Left cardiac atrium (tissue), 4 donors: ENCODE results near the gene FAM217A. TPM values are rescaled to one million over a fixed set of nuclear protein-coding genes. Genes with fewer than 3 reads are reported as not detected.
"Not testable (repeated sequence)": the region's sequence is repeated elsewhere in the genome, so short reads cannot be mapped to it uniquely, and the experiment has no call there.

ENCODE experiments used
- ATAC-seq, 2 donors: fragments of 200-7000 bp; cut with Tn5 transposase; one replicate each; pipeline ENCODE4 v1.9.1; 2020; ENCODE audit warnings: mild to moderate bottlenecking in 2 of 2, moderate library complexity in 2 of 2
- DNase-seq: peaks from one replicate; pipeline ENCODE4 v3.0.0-alpha.2; 2020
- intact Hi-C, 2 donors: fragments of 100-400 bp; cut with DNase I; formaldehyde crosslinking; loops; one replicate each; pipeline versions ENCODE4 v1.14.1 to v1.15.1; 2022 to 2023
- long read RNA-seq: library from polyadenylated mRNA; unstranded; transcript quantifications from one replicate; pipeline ENCODE4 v2.0.0, GENCODE V29; 2021
- total RNA-seq, 2 donors: library from RNA; stranded (reverse); fragmentation: NEBNext Ultra II Directional; extraction: Animal tissue kit (Norgen Biotek cat#: 25700); gene quantifications; one replicate each; pipeline ENCODE4 v1.2.1, GENCODE V29; 2021
- donor health status: DM: no; HTN: yes; CAD: no.
- donor health status: DM: no; HTN: yes; CAD: no; lungs with severe emphysema.
- donor health status: DM: yes; HTN: yes; CAD: no.
- donor health status: Dilated cardiomyopathy.

FAM217A gene, protein sequence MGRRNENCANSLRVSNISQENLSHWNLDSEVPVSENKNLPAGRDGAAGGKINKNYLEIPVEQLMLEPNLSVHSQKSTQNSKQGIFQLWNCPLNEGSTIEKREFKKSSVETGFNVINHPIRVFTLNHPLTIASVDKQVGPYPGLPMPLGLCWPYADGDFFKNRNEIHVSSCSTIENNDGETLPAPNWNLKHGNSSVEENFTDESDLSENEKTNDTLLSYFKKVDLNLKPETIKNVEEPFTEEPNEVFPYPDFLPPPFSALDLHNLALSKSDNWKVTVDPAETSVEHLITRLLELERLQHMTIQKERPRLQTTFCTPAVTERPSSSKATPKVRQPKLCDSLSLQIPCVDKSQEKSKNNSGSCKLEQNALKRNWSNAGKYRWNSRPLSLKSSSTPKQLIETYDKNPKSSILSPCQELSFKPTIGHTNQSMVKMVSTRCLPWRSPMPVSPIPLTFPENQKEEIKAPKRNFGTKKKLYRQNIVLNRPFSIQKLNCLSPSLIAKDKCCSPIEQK
- not detected for total RNA-seq
- long read RNA-seq, partial matches to known transcripts: 0 of 1 reads
- long read RNA-seq, other reads (novel, unspliced or antisense): 1 of 1 reads

DNA sequence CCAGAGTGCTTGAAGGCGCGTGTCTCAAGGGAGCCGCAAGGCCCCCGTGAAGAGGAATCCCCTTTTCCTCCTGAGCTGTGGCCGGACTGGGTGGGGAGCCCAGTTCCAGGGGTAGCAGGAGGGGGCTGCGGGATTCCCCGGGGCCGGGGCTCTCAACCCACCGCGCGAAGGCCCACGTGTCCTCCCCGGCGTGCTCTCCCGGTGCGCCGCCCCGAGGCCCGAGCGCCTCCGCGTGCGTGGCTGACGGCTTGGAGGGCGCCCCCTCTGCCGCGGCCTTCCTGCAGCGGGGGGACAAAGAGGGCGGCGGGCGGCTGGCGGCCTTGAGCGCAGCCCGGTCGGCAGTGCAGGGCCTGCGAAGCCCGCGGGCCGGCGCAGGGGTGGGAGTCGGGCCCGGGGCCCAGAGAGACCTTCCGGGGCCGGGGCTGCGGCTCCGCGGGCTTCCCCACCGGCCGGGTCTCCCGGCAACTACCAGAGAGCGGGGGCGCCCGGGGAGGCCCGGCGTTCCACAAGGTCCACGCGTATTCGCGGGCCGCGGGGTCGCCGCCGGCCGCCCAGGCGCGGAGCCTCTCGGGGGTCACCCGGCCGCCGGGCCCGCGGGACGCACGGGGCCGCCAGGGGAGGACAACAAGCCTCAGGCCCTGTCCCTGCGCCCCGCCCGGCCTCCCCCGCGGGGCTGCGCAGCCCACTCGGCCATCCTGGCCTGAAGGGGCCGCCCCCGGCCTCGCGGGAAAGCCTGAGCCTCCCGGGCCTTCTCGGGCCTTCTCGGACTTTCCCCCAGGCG, at the start of gene FAM217A:
Gene FAM217A (minus strand): TSS at position 447 of the 781 bp plus-strand sequence. CDS start 1,723 bp downstream, outside the sequence.
- intact Hi-C loops: no loop called here
- ATAC-seq (peak in 1 of 2 donors; percentile 23), DNase-seq (no peak)

DNA sequence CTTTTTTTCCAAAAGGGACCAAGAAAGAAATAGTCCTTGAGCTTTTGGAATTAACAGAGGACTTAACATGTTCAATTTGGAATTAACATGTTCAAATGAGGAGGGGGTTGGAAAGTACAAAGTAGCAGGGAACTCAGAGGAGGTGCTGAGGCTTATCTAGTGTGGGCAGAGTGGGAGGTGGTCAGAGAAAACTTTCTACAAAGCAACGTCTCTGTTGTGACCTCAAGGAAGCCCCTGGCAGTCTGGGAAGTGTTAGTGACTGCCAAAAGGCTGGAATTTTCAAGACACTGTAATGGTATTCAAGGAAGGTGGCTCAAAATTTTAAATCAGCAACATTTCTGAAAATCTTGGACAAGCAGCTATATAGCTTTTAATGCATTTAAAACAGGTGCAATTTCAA, 49.1 kb upstream of the FAM217A start:
- intact Hi-C loops: loop anchor here (10.0 kb wide), 2 partner anchors 63 to 73 kb away; no protein-coding TSS in a partner anchor
- ATAC-seq (no peak), DNase-seq (no peak)

DNA sequence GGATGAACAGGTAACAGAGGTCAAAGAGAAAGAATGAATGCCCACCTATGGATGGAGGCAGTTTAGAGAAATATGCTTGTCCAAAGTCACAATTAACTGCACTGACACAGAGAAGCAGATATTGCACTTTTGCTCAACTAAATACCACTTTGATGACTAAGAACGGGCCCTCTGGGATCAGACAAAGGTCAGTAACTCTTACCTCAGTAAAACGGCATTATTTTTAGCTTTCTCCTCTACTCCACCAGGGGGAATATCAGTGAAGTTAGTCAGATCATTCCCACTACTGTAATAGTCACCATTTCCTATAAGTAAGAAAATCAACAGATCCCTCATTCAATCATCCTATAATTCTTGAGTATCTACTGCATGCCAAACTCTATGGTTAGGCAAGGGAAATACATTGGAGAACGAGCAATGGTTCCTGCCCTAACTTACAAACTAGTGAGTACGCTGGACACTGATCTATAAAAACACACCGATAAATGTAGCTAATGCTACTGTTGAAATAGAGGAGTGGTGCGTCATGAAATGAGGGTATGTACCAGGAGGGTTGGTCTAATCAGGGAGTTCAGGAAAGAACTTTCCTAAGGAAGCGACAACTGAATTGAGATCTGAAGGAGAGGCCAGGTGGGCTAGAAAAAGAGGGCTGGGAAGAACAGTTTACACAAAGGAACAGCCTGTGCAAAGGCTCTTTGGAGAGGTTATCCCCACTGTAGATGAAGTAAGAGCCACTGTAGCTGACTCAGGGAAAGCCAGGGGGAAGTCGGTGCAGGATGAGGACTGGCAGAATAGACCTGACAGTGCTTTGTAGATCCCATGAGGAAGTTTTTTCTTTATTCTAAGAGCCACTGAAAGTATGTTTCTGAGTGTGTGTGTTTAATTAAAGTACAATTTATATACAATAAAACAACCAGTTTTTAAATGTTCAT, 47.3 kb upstream of the FAM217A start:
- DNase-seq (no peak), ATAC-seq (peak; percentile 38 to 91)
- intact Hi-C loops: loop anchor here (10.0 kb wide), 2 partner anchors 61 to 71 kb away; no protein-coding TSS in a partner anchor

DNA sequence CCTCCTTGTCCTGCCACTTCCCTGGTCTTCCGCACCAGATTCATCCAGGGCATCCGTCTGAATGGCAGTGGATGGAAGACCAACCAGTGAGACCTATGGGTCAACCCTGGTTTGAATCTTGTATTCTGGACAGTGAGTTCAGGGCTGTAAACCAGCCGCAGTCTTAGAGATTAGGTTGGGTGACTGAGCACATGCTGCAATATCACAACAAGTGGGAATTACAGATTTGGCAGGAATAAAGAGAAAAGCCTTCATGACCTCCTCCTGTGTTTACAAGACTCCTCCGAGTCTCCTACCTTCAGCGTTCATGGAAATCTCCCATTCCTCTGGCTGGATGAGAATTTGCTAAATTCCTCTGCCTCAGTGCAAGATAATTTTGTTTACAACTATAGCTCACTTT, 46.6 kb upstream of the FAM217A start:
- intact Hi-C loops: loop anchor here (10.0 kb wide), 2 partner anchors 61 to 71 kb away; no protein-coding TSS in a partner anchor
- DNase-seq: no peak
- peak; percentile 27 to 63 for ATAC-seq

DNA sequence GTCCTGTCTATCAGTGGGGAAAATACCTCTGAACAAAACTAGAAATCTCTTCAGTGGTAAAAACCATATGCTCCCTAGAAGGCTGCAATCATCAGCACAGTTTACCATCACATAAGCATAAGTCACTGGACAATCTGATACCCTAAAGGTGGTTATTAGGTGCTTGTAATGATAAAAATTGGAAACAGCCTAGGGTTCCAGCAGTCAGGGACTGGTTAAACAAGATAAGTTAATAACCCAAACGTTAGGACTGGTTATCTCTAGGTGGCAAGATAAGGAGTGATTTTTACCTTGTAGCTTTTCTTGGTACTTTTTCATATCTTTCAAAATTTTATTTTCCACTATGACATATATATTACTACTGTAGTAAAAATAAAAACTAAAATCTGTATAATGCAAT, 45.4 kb upstream of the FAM217A start:
- intact Hi-C loops: loop anchor here (10.0 kb wide), 2 partner anchors 60 to 70 kb away; no protein-coding TSS in a partner anchor
- DNase-seq: no peak
- ATAC-seq: no peak

DNA sequence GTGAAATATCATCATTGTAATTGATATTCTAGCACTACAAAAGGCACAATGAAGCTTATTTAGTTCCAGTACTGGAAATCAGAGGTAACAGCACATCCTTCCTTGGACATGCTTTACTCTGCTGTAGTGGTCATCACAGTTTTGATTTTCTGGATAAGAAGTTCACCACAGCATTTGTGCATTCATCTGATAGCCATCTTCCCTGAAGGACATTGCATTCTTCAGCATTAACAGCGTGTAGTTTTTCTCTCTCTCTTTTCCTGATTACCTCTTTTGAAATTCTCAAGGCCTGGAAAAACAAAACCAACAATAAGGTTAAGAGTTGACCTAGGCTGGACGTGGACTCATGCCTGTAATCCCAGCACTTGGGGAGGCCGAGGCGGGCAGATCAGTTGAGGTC, 36.8 kb upstream of the FAM217A start:
- ATAC-seq (no peak), DNase-seq (no peak)
- intact Hi-C loops: no loop called here

DNA sequence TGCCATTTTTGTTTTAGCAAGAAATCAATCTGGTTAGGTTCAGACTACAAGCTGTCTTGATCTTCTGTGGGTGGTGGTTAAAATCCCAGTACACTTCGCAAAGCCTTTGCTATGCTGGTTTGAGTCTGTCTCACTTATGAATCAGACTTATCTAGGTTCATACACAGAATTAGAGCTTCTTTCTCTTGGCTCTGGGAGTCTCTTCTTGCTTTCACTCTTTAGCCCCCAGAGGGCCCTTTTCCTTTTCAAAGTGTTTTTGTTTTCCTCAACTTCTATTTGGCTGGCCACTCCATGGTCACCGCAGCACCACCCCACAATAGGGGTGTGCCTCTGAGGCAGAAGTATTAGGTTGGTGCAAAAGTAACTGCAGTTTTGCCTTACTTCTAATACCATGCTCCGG, 35.2 kb upstream of the FAM217A start:
- no peak for DNase-seq
- no peak for ATAC-seq
- intact Hi-C loops: no loop called here

DNA sequence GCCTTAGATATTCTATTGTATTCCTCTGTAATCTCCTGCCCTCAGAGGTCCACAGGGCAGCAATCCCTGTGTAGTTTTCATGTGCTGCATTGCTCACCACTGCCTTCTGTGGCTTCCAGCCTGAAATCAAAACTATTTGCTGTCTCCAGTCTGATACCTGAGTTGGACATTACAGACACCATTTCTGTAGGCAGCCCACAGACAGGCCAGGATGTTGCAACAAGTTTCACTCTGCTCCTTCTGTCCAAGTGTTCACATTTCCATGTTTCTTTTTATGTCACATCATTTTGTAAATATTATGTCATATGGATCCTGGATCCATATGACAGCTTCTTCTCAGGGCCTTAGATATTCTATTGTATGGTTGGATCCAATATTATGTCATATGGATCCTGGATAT, 34.7 kb upstream of the FAM217A start:
- no peak for ATAC-seq
- intact Hi-C loops: no loop called here

DNA sequence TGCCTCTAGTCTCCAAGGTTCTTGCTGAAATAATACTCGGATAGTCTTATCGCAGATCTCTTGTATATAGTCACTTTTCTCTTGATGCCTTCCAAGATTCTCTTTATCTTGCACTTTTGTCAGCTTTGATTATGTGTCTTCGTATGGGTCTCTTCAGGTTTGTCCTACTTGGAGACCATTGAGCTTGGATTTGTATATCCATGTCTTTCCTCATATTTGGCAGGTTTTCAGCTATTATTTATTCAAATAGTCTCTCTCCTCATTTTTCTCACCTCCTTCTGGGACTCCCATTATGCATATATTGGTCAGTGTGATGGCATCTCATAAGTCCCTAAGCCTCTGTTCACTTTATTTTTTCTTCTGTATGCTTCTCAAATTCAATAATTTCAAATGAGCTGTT, 33.4 kb upstream of the FAM217A start:
- no peak for ATAC-seq
- DNase-seq: no peak
- intact Hi-C loops: no loop called here

More for the DNA sequence above, 34.7 kb upstream of the FAM217A start:
- DNase-seq: no peak

DNA sequence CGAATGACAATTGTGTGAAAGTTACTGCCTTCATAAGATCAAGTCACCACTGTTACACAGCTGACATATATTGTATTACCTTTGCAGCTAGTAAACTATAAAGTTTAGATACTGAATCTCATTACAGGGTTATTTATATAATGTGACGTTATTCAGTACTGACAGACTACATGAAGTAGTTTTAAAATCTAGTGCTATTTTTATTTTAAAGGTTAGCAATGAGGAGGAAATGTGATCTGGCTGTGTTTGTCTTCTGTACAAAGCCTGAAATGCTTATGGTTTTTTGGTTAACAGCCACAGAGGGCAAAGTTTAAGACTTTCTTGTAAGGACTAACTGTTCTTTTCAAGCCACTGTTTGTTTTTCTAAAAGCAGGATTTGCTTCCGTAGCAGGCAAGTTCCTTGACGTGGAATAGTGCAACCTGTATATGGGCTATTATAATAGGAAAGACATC, 30.5 kb upstream of the FAM217A start:
- DNase-seq, intact Hi-C loops: not testable (repeated sequence)
- ATAC-seq: peak; percentile 23 to 63

DNA sequence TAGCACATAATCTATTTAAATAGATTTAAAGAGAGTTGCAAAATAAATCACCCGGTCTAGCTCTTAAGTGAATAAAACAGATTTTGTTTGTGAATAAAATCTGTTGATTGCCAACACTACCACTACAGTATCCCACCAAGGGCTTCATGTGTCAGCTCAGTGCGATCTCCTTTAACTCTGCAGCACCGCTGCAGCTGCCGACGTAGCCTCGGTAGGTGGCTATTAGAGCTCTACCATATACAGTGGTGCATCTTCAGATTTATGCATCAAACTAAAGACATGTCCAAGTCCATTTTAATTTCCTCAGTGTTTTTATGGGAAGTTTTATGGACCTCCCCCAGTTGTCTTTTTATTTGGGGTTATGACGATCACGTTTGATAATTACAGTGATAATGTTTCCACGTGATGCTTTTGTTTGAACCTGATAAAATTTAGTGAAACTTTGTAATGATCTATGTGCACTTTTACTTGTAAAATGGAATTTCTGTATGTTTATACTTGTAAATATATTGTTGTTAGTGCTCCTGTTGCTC, 29.7 kb upstream of the FAM217A start:
- no peak for ATAC-seq
- DNase-seq: no peak
- intact Hi-C loops: no loop called here

DNA sequence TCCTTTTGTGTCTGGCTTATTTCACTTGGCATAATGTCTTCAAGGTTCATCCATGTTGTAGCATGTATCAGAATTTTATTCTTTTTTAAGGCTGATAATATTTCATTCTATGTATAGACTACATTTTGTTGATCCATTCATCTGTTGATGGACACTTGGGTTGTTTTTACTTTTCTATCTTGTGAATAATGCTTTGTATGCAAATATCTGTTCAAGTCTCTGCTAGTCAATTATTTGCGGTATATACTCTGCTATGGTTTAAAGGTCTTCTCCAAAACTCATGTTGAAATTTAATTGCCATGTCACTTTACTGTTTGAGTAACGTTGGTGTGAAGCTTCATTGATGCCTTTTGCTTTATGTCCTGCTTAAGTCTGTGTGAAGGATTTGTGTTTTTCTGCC, 28.9 kb upstream of the FAM217A start:
- no peak for ATAC-seq
- DNase-seq: no peak
- intact Hi-C loops: no loop called here

DNA sequence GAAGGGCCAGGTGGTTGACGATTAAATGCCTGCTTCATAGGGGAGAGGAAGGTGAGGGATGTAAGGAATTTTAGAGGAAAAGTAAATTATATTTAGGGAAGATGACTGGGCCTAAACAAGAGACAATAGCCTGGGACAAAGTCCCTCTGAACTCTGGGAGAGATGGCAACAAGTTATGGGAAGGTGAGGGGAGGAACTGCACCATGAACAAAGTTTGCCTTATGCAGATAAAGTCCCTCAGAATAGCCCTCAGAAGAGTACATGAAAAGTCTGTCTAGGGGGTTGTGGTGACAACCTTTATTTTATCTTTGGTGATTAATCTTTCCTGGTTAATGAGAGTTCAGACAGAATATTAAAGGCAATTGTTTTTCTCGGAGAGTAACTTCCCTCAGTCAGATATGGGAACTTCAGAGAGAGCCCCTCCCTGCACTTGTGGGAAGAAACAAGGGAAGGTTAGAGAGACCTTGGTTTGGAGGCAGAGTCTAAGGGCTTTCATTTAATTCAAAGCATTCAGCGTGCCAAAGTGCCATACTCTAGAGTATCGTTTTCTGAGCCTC, 27.1 kb upstream of the FAM217A start:
- intact Hi-C loops: no loop called here
- DNase-seq (no peak), ATAC-seq (no peak)

DNA sequence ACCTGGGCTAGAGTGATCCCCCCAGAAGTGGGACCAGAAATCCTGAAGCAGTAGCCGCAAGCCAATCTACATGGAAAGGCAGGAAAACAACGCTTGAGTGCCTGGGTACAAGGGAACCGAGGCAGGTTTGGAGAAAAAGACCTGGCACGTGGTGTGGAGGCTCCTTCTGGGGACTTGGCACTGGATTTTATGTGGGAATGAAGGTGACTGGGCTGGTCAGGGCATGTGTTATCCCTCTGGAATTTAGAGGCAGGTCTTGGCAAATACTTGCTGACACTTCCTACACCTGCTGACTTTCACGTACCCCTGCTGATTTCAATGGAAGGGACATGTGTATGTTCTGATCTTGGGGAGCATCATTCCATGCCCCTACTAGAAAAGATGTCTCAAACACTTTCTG, 25.0 kb upstream of the FAM217A start:
- DNase-seq (no peak), ATAC-seq (no peak)
- intact Hi-C loops: no loop called here

DNA sequence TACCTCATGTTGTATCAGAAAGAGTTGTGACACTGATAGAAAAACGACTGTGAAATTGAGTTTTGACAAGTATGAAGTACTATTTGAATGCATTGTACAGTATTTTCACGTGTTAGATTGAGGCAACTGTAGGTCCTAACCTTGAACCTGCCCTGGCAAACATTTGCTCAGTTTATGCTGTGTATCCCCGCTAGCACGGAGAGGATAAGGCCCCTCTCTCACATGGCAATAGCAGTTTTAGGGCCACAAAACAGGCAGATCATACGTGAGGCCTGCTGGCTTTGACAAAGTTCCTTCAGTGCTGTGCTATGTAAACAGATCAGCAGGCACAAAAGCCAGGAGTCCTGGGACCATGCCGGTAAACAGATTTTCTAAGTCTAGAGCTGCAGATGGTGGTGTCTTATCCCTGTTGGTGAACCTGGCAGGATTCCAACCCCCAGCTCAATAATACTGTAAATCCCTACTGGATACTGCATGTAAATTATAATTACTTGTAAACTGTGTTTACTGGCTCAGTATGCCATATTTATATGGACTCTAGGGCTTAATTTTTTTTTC, 23.8 kb upstream of the FAM217A start:
- DNase-seq: no peak
- intact Hi-C loops: no loop called here
- no peak for ATAC-seq

DNA sequence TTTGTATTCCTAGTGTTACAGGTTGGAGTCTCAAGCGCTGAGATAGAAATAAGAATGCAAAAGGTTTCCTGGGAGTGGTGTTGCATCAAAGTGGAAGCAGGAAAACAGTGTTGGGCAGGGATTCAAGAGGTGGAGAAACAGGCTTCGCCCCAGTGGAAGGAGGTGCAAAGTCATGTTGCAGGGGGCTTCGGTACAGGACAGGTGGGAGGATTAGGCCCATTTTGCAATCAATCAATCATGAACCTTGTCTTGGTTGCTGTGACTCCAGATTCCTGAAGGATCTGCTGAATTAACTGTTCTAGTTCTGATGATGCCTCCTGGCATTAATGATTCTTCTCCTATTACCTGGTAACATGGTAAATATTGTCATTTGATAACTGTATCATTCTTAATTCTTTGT, 22.4 kb upstream of the FAM217A start:
- intact Hi-C loops: no loop called here
- ATAC-seq (no peak), DNase-seq (no peak)

DNA sequence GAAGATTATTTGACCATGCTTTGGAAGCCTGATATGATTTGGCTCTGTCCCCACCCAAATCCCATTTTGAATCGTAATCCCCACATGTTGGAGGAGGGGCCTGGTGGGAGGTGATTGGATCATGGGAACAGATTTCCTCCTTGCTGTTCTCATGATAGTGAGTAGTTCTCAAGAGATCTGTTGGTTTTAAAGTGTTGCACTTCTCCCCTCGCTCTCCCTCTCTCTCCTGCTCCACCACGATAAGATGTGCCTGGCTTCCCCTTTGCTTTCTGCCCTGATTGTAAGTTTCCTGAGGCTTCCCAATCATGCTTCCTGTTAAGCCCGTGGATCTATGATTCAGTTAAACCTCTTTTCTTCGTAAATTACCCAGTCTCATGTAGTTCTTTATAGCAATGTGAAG, 21.7 kb upstream of the FAM217A start:
- ATAC-seq (no peak), DNase-seq (no peak)
- intact Hi-C loops: no loop called here

DNA sequence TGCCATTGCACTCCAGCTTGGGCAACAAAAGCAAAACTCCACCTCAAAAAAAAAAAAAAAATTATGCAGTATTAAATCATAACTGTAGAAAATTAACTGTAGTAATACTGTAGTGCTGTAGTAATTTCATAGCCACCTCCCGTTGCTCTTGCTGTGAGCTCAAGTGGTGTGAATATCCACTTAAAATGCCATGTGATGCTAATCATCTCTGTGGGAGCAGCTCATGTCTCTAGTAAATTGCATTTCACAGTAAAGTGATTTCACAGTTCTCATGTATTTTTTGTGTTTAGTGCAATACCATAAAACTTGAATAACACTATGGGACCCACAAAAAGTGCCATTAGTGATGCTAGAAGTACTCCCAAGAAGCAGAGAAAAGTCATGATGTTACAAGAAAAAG, 14.4 kb upstream of the FAM217A start:
- ATAC-seq (no peak), DNase-seq (no peak)
- intact Hi-C loops: no loop called here
